ENCODE data around the gene MACROD2.

The MACROD2 gene

DNA sequence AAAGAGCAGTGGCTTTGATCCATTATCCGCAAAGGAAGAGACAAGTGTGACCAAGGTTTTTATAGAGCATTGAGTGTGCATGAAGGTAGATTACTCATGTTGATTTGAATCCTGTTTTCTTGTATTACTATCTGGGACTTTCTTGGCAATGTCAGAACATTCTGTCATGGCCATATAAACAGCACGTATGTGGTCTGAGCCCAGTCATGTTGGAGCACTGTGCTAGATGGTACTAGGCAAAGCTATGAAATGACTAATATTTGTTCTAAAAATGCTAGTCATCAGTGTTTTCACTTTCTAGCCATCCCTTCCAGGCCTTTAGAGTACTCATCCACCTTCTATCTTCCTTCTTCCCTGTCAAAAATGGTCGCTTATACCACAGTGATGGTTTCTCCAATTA is 620.7 kb downstream of the MACROD2 start:
- H3K9ac ChIP-seq = no peak overlapping the region
- H2AFZ ChIP-seq = no peak overlapping the region
- TF ChIP-seq, protein P1, sequence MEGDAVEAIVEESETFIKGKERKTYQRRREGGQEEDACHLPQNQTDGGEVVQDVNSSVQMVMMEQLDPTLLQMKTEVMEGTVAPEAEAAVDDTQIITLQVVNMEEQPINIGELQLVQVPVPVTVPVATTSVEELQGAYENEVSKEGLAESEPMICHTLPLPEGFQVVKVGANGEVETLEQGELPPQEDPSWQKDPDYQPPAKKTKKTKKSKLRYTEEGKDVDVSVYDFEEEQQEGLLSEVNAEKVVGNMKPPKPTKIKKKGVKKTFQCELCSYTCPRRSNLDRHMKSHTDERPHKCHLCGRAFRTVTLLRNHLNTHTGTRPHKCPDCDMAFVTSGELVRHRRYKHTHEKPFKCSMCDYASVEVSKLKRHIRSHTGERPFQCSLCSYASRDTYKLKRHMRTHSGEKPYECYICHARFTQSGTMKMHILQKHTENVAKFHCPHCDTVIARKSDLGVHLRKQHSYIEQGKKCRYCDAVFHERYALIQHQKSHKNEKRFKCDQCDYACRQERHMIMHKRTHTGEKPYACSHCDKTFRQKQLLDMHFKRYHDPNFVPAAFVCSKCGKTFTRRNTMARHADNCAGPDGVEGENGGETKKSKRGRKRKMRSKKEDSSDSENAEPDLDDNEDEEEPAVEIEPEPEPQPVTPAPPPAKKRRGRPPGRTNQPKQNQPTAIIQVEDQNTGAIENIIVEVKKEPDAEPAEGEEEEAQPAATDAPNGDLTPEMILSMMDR (IDR thresholded peaks at IDR 0.05) = no peak
- H3K4me3 ChIP-seq (ENCODE audit: low read depth, low read length) = no peak overlapping the region
- no peak overlapping the region for H3K27ac ChIP-seq
- H3K4me2 ChIP-seq (ENCODE audit: low read length) = no peak overlapping the region
- H3K79me2 ChIP-seq = no peaks in the 10 kb centered on the region
- no peaks in the 10 kb centered on the region for H3K9me3 ChIP-seq (ENCODE audit: control insufficient read depth, low read length)
- no peaks in the 10 kb centered on the region for H3K36me3 ChIP-seq (ENCODE audit: control insufficient read depth, insufficient read depth, low read length)
- H3K4me1 ChIP-seq = peaks cover 21% of the 10 kb centered on the region
- H3K27me3 ChIP-seq (ENCODE audit: control insufficient read depth, insufficient read depth, low read length) = no peaks in the 10 kb centered on the region

GRCh38 chr20:14617123-14617522 is 621.8 kb downstream of the MACROD2 start:
- Histone ChIP-seq H2AFZ (peak overlapping the region; percentile 6), H3K4me2 (ENCODE audit: low read length) (no peak overlapping the region), H3K27me3 (ENCODE audit: control insufficient read depth, insufficient read depth, low read length) (no peaks in the 10 kb centered on the region), H3K27ac (no peak overlapping the region), H3K36me3 (ENCODE audit: control insufficient read depth, insufficient read depth, low read length) (no peaks in the 10 kb centered on the region), H3K4me3 (ENCODE audit: low read depth, low read length) (no peak overlapping the region), H3K4me1 (peaks cover 22% of the 10 kb centered on the region), H3K79me2 (no peaks in the 10 kb centered on the region), H3K9me3 (ENCODE audit: control insufficient read depth, low read length) (no peaks in the 10 kb centered on the region), H3K9ac (no peak overlapping the region)
- TF ChIP-seq, protein P1 (IDR thresholded peaks at IDR 0.05) = no peak

DNA sequence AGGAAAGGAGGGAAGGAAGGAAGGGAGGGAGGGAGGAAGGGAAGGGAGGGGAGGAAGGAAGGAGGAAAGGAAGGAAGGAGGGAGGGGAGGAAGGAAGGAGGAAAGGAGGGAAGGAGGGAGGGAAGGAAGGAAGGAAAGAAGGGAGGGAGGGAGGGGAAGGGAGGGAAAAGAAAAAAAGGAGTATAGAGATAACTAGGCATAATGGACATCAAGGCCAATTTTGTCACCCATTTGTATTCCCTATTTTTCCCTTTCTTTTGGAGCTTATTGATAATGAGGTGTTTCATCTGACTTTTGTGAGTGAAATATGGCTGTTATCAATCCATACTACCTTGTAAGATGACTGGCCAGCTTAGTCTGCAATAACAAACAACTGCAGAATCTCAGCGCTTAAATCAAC is 624.1 kb downstream of the MACROD2 start:
- no peak overlapping the region for H3K27ac ChIP-seq
- H3K27me3 ChIP-seq (ENCODE audit: control insufficient read depth, insufficient read depth, low read length) = no peaks in the 10 kb centered on the region
- no peak overlapping the region for H3K4me3 ChIP-seq (ENCODE audit: low read depth, low read length)
- no peak overlapping the region for H3K9ac ChIP-seq
- TF ChIP-seq, protein P1 (IDR thresholded peaks at IDR 0.05) = no peak
- no peak overlapping the region for H3K4me2 ChIP-seq (ENCODE audit: low read length)
- H3K79me2 ChIP-seq = no peaks in the 10 kb centered on the region
- no peaks in the 10 kb centered on the region for H3K36me3 ChIP-seq (ENCODE audit: control insufficient read depth, insufficient read depth, low read length)
- H3K4me1 ChIP-seq = peaks cover 35% of the 10 kb centered on the region
- no peaks in the 10 kb centered on the region for H3K9me3 ChIP-seq (ENCODE audit: control insufficient read depth, low read length)
- H2AFZ ChIP-seq = no peak overlapping the region

DNA sequence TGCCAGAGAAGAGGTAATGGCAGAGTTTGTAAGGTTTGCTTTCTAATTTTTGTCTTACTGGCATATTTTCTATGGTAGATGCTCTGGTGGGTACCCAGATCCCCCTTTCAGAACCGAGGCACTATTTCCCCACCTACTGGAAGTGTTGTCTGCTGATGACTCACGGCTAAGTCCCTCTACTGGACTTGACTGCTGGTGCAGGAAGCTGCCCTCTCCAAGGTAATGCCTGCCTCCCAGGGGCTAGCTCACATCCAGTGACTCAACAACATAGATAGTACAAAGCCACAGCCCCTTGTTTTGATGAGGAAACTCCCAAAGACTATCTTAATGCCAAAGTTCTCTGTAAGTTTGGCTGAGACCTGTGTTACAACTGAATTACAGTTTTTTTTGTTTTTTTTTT is 627.5 kb downstream of the MACROD2 start:
- Histone ChIP-seq H3K4me1 (peaks cover 35% of the 10 kb centered on the region), H3K9ac (no peak overlapping the region), H2AFZ (peak overlapping the region; percentile 48), H3K27ac (no peak overlapping the region), H3K79me2 (no peaks in the 10 kb centered on the region), H3K27me3 (ENCODE audit: control insufficient read depth, insufficient read depth, low read length) (no peaks in the 10 kb centered on the region), H3K4me2 (ENCODE audit: low read length) (no peak overlapping the region), H3K4me3 (ENCODE audit: low read depth, low read length) (no peak overlapping the region), H3K9me3 (ENCODE audit: control insufficient read depth, low read length) (no peaks in the 10 kb centered on the region), H3K36me3 (ENCODE audit: control insufficient read depth, insufficient read depth, low read length) (no peaks in the 10 kb centered on the region)
- TF ChIP-seq, protein P1 (IDR thresholded peaks at IDR 0.05) = peak; percentile 13

DNA sequence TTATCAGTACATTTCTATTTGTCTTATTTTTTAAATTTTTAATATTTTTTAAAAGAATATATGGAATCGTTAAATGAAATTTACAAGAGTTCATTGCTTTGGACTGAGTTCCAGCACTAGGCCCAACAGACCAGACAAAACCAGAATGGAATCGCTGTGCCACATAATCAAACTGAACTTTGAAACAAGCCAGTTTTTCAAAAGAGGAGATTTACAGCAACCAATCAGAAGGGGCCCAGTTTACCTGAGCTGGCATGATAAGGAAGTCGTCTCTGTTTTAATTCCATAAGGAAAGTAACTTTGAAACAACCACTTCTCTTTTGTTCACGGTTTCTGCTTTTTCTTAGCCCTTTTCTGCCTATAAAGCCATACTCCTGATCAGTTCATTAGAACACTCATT is 635.7 kb downstream of the MACROD2 start:
- Histone ChIP-seq H3K9me3 (ENCODE audit: control insufficient read depth, low read length) (no peaks in the 10 kb centered on the region), H3K4me3 (ENCODE audit: low read depth, low read length) (no peak overlapping the region), H3K4me1 (peaks cover 2% of the 10 kb centered on the region), H3K27me3 (ENCODE audit: control insufficient read depth, insufficient read depth, low read length) (no peaks in the 10 kb centered on the region), H3K27ac (no peak overlapping the region), H3K4me2 (ENCODE audit: low read length) (no peak overlapping the region), H3K9ac (no peak overlapping the region), H3K36me3 (ENCODE audit: control insufficient read depth, insufficient read depth, low read length) (no peaks in the 10 kb centered on the region), H2AFZ (no peak overlapping the region), H3K79me2 (no peaks in the 10 kb centered on the region)
- TF ChIP-seq, protein P1 (IDR thresholded peaks at IDR 0.05) = no peak

Measured in parathyroid adenoma (tissue), 2 donors.